B cell (primary cell): ENCODE data around the gene ARSJ.

ENCODE experiments used
- EZH2 ChIP-seq: IDR thresholded peaks from 2 replicates; pipeline ENCODE4 v1.6.1; 2012; ENCODE audit warnings: borderline replicate concordance, low read depth, mild to moderate bottlenecking, moderate library complexity, low read length; ENCODE audit not compliant: insufficient read depth, poor library complexity, severe bottlenecking
- TF ChIP-seq, protein P1 (sequence below): fragments of 200-600 bp; IDR thresholded peaks from one replicate; pipeline ENCODE4 v1.8.0; 2022; ENCODE audit warnings: antibody characterized with exemption, mild to moderate bottlenecking

DNA sequence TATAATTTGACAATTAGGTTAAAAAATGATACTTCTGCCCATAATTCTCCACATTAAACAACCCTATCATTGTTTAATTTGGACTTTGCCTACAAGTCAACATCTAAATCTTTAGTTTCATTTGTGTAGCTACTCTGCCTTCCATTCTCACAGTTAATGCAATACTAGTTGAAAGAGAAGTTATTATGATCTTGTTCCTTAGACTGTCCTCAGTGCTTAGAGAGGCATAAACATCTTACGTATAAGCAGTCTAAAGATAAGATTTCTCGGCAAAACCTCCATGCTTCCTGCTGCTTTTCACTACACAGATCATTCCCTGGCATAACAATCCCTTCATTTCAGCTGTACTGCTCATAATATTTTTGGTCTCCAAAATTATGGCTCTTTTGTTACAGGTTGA, 112.8 kb downstream of the ARSJ start:
- TF ChIP-seq, protein P1, sequence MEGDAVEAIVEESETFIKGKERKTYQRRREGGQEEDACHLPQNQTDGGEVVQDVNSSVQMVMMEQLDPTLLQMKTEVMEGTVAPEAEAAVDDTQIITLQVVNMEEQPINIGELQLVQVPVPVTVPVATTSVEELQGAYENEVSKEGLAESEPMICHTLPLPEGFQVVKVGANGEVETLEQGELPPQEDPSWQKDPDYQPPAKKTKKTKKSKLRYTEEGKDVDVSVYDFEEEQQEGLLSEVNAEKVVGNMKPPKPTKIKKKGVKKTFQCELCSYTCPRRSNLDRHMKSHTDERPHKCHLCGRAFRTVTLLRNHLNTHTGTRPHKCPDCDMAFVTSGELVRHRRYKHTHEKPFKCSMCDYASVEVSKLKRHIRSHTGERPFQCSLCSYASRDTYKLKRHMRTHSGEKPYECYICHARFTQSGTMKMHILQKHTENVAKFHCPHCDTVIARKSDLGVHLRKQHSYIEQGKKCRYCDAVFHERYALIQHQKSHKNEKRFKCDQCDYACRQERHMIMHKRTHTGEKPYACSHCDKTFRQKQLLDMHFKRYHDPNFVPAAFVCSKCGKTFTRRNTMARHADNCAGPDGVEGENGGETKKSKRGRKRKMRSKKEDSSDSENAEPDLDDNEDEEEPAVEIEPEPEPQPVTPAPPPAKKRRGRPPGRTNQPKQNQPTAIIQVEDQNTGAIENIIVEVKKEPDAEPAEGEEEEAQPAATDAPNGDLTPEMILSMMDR: no peak
- TF ChIP-seq EZH2: no peak
